Retina (tissue), 1 donor: ENCODE data around the gene ATP6V0A4.
"Not testable (repeated sequence)": the region's sequence is repeated elsewhere in the genome, so short reads cannot be mapped to it uniquely, and the experiment has no call there.

Source experiments
- DNase-seq: peaks from one replicate; pipeline ENCODE4 v3.0.0-alpha.2; 2016

The ATP6V0A4 gene

DNA sequence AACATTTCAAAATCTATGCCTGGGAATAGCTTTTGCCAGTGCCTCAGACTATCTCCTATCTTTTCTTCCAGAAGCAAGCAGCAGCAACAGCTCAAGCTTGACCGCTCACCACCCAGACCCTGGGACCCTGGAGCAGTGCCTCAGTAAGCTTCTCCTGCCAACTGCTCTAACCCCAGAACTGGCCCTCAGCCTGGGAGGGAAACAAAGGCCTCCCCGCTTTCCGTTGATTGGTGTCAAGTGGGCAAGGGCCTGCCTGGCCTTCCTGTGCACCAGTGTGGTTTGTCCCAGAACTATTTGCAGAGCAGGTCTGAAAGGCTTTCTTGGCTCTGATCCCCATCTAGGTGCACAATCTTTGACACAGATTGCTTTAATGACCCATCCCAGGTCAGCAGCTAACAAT lies 3.3 kb upstream of the ATP6V0A4 start:
- DNase-seq, result no peak

DNA sequence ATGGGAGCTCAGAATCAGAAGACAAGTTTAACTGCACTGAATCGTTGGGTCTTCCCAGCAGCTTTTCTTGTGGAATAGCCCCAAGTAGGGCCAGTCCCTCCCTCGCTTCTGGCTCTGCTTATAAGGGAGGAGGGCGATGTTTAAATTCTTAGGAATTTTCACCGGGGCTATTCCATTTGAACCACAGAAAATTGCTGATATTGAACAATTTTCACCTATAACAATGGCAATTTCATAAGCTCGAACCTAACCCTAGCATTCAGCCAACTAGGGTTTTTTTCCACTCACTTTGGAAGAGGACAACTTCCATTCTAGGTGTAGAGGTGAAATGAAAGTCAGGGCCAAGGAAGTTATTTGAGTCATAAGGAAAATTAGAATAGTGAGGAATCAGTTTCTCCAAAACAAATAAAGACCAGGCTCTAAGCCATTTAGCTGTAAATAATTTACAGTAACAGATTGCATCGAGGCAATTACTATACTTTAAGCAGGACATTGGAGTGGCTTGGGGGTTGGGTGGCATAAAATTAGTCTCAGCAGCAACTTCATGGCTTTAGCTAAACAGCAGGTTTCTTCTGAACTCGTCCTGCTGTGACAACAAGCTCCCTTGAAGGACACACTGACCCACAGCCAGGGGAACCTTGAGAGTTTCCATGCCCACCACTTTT lies 1.5 kb upstream of the ATP6V0A4 start:
- no peak for DNase-seq

DNA sequence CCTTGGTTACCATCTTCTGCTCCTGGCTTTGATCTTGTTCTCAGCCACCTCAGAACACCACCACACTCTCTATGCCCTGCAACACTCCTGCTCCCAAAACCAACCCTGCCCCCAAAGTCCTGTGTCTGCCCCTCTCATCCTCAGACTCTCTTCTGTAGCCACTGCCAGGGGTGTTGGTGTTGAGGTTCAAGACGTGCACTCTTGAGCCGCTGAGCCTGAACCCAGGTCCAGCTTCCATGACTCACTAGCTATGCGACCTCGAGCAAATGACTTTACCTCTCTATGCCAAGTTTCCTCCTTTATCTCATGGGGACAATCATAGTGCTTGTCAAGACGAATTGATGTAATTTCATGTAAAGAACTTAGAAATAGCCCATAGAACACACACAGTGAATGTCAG lies 840 bp upstream of the ATP6V0A4 start:
- no peak for DNase-seq

DNA sequence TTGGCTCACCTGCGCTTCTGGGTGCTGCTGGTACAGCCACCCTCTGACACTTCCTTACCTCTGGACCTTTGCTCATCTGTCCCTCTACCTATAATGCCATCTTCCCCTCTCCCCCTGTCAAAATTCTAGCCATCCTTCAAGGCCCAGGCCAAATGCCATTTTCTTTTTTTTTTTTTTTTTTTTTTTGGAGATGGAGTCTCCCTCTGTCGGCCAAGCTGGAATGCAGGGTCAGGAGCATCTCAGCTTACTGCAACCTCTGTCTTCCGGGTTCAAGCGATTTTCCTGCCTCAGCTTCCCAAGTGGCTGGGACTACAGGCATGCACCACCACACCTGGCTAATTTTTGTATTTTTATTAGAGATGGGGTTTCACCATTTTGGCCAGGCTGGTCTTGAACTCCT lies 950 bp downstream of the ATP6V0A4 start:
- DNase-seq, result not testable (repeated sequence)

DNA sequence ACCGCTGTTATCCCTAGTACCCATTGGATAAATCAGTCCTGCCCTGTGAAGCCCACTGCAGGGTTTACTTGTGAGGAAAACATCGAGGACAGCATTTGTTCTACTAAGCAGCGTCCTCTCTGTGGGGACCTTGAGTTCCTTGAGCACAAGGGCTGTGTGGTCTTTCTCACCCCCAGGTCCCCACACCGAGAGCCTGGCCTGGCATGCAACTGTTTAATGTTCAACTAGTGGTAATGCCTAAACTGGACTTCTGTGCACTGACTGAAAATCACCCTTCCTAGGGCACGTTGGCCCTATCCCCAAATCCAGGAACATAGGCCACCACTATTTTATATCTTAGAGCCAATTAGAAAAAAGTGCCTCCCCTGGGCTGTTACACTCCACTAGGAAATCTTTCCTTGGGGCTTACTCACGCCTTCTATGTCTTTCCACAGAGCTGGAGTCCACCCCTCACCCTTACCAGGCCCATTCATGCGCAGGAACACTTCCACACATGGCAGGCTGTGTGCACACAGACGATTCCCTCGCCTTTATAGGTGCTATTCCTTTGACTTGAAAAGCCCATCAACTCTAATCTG lies 1.9 kb downstream of the ATP6V0A4 start:
- DNase-seq, result no peak

DNA sequence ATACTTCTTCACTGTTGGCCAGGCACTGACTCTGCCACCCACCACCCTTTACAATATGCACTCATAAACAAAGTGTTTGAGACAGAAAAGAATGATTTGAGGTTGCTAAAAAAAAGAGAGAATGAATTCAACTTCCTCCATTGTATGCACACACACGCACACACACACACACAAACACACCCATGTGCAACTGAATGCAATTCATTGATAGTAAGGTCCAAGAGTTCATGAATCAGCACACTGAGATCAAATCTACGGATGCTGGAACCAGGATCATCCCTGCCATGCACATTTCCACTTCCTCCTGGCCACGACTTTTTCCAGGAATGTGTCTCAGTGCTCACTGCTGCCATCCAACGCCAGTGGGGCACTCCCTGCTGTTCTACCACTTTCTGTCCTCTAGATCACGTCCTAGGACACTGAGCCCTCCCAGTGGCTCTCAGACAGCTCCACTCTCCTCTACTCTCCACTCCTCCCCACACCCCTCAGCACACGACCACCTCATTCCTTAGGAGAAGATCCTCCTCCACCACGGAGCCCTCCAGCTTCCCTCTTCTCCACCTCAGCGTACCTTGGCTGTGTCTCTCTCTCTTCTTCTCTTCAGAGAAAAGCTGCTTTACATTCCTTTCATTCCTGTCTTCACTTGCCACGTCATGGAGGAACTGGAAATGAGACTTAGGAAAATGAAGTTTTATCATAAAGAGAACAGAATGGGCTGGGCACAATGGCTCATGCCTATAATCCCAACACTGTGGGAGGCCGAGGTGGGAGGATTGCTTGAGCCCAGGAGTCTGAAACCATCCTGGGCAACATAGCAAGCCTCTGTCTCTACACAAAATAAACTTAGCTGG lies 12.2 kb downstream of the ATP6V0A4 start:
- no peak for DNase-seq

DNA sequence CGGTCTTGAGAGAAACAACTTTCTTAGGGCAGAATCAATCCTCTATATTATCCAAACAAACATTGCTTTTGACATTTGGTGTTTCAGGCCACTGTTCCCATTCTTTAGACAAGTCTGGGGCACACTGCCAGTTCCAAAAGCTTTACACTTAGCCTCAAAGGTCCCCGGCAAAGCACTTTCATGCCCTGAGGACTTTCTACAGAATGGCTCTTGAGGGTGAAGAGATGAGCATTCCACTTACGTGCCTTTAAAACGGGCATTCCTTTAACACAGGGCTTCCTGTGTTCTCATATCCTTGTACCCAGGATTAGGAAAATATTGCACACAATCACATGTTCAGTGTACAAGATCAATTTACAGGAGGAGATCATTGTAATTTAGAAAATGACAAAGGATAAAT lies 13.3 kb downstream of the ATP6V0A4 start:
- DNase-seq, result no peak

DNA sequence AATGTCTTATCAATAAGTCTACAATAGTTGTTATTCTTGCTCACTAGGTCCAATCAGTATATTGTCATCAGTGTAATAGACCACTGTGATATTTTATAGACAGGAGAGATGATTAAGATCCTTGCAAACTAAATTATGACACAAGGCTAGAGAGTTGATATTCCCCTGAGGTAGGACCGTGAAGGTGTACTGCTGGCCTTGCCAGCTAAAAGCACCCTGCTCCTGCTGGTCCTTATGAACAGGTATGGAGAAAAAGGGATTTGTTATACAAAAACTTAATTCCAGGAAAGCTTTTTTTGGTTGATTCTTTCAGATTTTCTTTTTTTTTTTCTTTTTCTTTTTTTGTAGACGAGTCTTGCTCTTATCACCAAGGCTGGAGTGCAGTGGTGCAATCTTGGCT lies 17.0 kb downstream of the ATP6V0A4 start:
- no peak for DNase-seq

DNA sequence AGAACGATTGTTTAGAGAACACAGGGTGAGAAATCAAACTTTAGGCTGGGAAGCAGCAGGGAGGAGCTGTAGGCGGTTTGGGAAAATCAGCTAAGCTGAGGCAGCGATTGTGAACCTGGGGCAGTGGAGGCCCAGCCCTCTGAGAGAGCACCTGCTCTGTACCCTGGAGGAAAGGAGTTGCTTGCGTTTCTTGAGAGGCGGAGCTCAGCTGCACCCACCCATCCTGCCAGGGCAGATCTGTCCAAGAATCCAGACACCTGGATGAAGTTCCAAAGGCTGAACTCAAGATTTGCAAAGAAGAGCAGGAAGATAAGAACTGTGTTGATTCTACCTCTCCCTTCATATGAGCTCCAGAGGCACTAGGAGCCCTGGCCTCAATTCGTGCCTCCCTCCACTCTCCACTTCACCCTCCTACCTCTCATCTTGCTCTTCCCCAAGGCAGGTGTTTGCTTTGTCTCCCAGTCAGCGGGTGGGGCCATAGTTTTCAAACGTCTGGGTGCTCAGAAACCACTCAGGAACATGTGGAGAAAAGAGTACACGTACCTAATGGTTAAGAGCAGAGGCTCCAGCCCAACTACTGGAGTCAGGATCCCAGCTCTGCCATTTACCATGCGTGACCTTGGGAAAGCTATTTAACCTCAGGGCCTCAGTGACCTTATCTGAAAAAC lies 21.7 kb downstream of the ATP6V0A4 start:
- no peak for DNase-seq

DNA sequence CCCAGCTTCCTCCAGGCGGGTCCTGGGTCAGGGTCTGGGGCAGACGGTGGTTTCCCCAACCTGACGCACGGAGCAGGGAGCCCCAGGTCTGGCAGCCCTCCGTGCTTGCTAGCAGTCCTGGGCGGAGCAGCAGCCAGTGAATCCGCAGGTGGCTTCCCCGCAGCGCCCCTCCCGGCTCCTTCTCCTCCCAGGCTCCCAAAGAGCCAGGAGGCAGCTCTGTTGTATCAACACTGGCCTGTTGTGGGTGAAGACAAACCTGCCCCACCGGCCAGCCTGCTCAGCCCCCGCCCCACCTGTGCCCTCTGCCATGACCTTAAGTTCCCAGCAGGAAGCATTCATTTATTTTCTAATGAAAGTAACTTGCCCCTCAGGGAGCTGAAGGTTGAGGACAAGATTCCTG lies 24.2 kb downstream of the ATP6V0A4 start:
- DNase-seq, result no peak

DNA sequence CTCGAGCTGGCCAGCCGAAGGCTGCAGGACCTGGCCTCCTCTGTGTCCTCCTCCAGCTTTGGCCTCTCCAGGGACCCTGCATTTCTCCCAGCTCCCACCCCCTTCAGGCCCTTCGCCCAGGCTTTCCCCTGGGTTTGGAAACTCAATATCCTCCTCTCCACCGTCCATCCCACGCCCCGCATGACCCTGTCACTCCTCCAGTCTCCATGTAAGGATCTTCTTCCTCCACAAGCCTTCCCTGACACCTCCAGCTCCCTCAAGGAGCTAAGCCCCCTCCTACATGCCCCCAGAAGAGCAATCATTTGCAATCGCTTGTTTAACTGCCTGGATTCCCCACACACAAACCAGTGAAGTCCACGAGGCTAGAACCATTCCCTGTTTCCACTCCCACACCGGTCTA lies 24.8 kb downstream of the ATP6V0A4 start:
- no peak for DNase-seq

DNA sequence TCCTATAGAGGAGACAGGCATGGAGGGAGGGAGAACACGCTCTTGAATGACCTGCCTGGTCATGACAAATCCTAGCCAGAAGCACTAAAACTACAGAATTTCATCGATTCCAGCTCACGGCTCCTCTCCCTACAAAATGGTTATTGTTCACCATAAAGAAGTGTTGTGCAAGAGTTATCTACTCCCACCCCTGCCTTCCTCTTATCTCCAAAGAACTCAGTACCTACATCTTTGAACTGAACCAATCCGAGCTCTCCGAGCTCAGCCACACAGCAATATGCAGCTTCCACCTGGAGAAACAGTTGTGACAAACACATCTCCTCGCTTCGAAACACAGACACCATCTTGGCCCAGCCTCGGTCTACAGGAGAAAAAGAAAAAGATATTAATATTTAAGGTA lies 27.1 kb downstream of the ATP6V0A4 start:
- no peak for DNase-seq

DNA sequence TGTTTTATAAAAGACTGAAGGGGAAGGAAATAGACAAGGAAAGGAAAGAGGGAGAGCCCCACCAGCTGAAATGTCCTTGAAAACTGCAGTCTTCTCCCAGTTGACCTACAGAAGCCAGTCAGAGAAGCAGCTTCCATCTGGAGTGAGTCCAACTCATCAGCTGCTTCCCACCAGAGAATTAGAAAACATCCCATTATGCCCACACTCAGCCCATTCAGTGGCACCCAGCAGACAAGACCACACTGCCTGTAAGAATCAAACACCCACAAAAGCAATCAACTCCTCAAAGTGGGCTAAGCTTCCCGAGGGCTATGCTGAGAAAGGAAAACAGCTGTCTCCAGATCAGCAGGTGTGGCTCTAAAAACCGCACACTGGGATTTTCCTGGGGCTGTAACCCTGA lies 29.8 kb downstream of the ATP6V0A4 start:
- DNase-seq, result no peak

DNA sequence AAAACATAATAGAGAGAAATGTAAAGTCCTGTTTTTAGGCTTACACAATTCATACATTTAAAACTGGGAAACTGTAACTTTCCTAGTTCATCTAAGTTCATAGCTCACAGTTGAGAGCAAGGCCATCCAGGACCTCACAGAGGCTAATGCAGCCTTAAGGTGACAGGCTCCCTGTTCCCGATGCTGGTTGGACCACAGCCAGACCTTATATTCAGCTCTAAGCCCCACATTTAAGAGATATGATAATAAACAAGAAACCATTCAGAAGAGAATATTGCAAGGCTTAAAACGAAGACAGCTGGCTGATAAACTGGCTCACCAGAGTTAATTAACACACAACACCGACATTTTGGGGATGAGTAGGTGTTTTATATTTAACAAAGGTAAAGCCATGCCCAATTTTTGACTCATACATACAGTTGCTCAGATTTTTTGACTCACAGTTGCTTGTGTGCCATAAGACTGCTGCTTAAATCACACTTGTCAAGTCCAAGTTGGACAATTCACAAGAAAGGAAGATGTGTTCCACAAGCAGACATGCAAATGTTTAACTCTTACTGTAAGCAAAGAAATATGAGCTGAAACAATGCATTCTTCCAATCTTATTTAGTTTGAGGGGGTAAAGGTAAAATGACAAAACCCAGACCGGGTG lies 41.3 kb downstream of the ATP6V0A4 start:
- DNase-seq, result no peak

DNA sequence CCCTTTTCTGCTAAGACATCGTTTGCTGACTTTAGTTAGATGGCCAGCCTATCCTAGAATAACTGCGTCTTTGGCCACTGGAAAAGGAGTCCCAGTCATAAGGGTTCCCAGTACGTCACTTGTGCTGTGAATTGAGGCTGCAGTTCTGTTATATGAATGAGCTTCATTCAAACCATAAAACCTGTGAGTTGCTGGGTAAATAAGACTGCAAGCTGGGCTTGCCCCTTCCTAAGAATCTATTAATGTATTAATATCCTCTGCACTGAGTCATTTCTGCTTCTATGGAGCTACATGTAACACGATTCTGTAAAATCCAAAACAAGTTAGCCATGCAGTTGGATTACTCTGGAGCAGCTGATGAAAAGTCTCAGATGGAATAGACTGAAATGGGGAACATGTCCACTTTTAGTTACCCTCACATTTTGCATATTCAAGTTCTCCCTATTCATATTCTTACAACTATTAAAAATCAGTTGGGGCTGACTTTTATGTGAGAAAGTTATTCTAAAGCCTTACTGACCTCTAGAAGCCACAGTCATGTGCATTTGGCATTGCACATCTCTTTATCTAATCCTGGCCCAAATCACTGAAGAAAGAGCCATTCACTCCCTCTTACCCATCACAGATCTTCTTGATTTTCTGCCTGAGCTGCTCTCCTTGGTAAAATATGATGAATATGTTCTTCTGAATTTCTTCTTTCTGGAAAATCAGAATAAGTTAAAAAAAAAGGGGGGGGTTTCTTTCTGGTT lies 42.0 kb downstream of the ATP6V0A4 start:
- no peak for DNase-seq

DNA sequence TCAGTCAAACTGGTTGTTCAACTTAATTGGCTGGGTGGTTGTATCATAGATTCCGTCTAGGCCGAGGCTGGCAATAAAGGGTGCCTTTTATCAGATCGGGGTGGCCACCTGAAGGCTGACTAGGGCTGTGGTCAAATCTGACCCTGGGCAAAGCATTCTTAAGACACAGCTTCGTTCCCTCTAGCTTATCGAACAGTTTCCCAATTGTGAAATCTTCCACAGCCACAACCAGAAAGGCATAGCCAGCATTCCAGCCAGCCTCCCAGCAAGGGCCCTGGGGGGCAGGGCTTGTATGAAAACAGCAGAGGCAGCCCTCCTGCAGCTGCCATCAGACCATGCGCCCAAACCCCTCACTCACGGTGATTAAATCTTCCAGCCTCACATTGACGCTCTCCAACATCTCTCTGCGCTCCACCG lies 42.7 kb downstream of the ATP6V0A4 start:
- DNase-seq, result no peak

DNA sequence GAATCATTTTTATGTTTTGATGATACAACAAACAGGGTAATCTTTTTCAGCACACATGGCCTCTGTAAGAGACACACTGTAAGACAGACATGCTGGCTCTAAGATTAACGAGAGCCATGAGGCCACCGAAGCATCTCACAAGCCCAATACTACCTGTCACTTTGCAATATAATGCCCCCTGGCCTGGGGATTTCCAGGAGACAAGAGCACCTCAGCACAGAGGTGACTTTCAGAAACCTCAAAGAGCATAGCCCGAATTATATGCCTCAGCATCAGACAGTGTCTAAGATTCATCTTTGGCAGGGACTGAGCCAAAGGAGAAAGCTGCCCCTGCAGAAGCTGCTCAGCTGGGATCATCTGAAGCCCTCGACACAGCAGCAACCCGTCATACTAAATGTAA lies 44.4 kb downstream of the ATP6V0A4 start:
- no peak for DNase-seq

DNA sequence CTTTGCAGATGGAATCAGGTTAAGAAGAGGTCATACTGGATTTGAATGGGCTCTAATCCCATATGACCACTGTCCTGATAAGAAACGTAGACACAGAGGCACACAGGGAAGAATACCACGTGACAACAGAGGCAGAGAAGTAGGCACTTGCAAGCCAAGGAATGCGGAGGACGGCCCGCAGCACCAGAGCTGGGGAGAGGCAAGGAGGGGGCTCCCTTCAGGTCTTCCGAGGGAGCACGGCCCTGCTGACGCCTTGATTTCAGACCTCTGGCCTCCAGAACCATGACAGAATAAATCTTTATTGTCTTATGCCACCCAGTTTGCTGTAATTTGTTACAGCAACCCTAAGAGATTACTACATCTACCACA lies 44.9 kb downstream of the ATP6V0A4 start:
- DNase-seq, result no peak

DNA sequence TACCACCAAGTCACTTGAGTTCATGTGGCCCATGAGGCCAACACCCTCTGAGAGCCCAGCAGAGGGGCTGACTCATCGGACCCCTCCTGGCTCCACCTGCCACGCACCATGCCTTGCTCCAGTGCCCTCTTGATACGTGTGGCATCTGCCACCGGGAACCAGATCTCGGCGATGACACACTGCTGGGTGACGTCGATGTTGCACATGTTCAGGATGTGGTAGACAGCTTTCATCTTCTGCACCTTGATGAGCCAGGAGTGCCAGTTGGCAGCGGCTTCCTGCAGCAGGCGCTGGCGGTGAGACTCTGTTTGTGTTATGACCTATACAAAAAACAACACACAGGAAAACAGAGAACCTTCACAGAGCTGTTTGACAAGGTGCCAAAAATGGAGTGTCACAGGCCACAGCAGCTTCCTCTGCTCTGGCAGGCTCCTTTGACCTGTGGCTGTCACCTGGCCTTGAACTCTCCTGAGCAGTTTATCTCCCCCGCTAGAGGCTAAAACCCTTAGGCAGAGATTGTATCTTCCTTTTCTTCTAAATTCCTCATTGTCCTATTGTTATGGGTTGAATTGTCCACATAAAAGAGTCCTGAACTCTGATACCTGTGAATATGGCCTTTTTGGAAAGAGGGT lies 45.4 kb downstream of the ATP6V0A4 start:
- no peak for DNase-seq

DNA sequence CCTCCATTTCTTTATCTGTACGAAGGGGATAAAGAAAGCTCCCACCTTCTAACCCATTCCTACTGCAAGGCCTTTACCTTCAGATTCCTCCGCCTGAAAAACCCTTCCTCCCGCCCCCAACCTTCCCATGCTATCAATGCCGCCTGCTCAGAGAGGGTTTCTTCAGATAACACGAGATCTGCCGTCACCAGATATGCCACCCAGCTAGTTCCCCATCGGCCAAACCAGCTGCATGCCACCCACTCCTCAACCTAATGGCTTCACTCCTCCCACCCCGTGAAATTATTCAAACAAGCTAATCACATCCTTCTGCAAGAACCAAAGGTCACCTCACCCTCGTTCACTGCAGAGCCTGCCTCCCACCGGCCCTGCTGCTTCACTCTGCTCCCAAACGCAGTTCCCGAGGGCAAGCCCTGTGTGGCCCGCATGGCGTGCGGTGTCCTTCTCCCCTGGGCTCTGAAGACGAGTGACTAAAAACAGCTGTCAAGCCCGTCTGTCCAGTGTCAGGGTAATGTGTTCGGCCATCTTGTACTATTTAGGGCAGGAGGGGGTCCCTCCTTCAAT lies 47.0 kb downstream of the ATP6V0A4 start:
- no peak for DNase-seq

DNA sequence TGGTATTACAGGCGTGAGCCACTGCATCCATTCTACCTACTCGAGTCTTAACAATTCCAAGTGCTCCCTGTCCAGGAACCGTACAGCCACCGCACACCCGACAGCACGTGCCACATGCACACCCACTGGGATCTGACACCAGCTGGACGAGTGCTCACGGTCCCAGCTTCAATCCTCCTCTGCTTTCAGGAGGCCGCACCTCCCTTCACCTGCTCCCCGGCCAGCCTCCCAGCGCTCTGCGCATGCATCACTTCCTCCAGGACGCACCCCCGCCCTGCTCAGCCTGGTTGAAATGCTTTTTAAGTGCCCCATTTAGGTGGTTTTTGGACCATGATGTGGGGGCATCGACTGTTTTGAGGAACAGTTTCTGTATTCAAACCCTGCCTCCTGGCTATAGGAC lies 47.5 kb downstream of the ATP6V0A4 start:
- no peak for DNase-seq

DNA sequence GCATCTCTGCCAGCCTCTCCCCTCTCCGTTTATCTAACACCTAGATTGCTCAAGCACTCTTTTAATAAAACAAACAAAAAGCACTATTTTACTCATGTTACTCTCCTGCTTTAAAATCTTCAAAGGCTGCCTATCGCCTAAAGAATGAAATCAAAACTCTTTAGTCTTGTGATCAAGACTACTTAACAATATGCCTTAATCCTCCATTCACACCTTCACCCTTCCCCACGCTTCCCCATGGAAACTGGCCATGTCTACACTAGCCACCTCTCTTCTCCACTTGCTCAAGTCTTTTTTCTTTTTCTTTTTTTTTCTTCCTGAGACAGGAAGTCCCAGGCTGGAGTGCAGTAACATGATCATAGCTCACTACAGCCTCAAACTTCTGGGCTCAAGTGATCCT lies 48.0 kb downstream of the ATP6V0A4 start:
- no peak for DNase-seq
